Spleen (tissue), 11 donors: ENCODE measurements around the gene BAHD1. TPM values are rescaled to one million over a fixed set of nuclear protein-coding genes. Genes with fewer than 3 reads are reported as not detected.

ENCODE experiments used
- DNase-seq: peaks from one replicate; pipeline ENCODE4 v3.0.0-alpha.2; 2020
- H3K27ac ChIP-seq, 8 donors: fragments of 200-600 bp; sonication (generic) in 7 of 8; 1 replicate in 4 of 8; 2 replicates in 4 of 8; pipeline versions ENCODE4 v1.5.0 to v1.8.0; 2016 to 2021; ENCODE audit warnings: inconsistent platforms in 4 of 8, mild to moderate bottlenecking in 4 of 8, moderate library complexity in 1 of 8
- H3K27me3 ChIP-seq, 7 donors: fragments of 200-600 bp; sonication (generic) in 6 of 7; replicated peaks in 1 of 7; 1 replicate in 4 of 7; 2 replicates in 3 of 7; pipeline versions ENCODE4 v1.5.0 to v1.8.0; 2016 to 2021; ENCODE audit warnings: inconsistent platforms in 3 of 7, mild to moderate bottlenecking in 1 of 7
- H3K36me3 ChIP-seq, 6 donors: fragments of 200-600 bp; sonication (generic) in 5 of 6; 1 replicate in 4 of 6; 2 replicates in 2 of 6; pipeline versions ENCODE4 v1.5.0 to v1.8.0; 2016 to 2021; ENCODE audit warnings: inconsistent platforms in 2 of 6
- H3K4me1 ChIP-seq, 6 donors: fragments of 200-600 bp; sonication (generic) in 5 of 6; 1 replicate in 3 of 6; 2 replicates in 3 of 6; pipeline versions ENCODE4 v1.5.0 to v1.8.0; 2016 to 2021; ENCODE audit warnings: inconsistent platforms in 3 of 6
- H3K4me3 ChIP-seq, 8 donors: fragments of 200-600 bp; sonication (generic) in 7 of 8; 1 replicate in 4 of 8; 2 replicates in 4 of 8; pipeline versions ENCODE4 v1.5.0 to v1.8.0; 2016 to 2021; ENCODE audit warnings: inconsistent platforms in 4 of 8, mild to moderate bottlenecking in 4 of 8, moderate library complexity in 2 of 8
- H3K9me3 ChIP-seq, 8 donors: fragments of 200-600 bp; sonication (generic) in 7 of 8; 1 replicate in 4 of 8; 2 replicates in 4 of 8; pipeline versions ENCODE4 v1.5.0 to v1.8.0; 2016 to 2021; ENCODE audit warnings: inconsistent platforms in 4 of 8
- CTCF ChIP-seq, 11 experiments: fragments of 200-600 bp in 7 of 11; fragments of 450-650 bp in 4 of 11; sonication (generic) in 4 of 11; IDR thresholded peaks in 8 of 11; conservative IDR thresholded peaks in 3 of 11; 1 replicate in 7 of 11; 2 replicates in 4 of 11; pipeline versions ENCODE4 v1.4.0 to v1.8.0; 2016 to 2021; ENCODE audit warnings: antibody characterized with exemption in 11 of 11, inconsistent platforms in 4 of 11, mild to moderate bottlenecking in 1 of 11
- POLR2A ChIP-seq, 3 donors: fragments of 450-650 bp; IDR thresholded peaks; one replicate each; pipeline ENCODE4 v1.5.1; 2017; ENCODE audit warnings: antibody characterized with exemption in 3 of 3, mild to moderate bottlenecking in 1 of 3
- POLR2AphosphoS5 ChIP-seq, 3 donors: sonication (generic); formaldehyde crosslinking; IDR thresholded peaks; one replicate each; pipeline ENCODE4 v1.5.1; 2017; ENCODE audit warnings: antibody characterized with exemption in 3 of 3
- WGBS, 5 donors: extraction: QIAGEN DNeasy Blood & Tissue Kit in 3 of 5; methylation state at CpG; one replicate each; pipeline versions ENCODE4 v1.1.5 to v1.1.7; 2013 to 2018; 5-methylcytosine and 5-hydroxymethylcytosine counted together
- intact Hi-C: fragments of 100-400 bp; cut with DNase I; formaldehyde crosslinking; loops from one replicate; pipeline ENCODE4 v1.15.0; 2023; ENCODE audit warnings: low total_unique reads
- polyA plus RNA-seq, 3 donors: library from polyadenylated mRNA; stranded (reverse); fragments of 200-250 nt; gene quantifications; one replicate each; pipeline ENCODE4 v1.2.1, GENCODE V29; 2013
- total RNA-seq, 7 donors: library from RNA; depleted of rRNA in 3 of 7; stranded (reverse); fragments of >200 nt in 3 of 7; fragmentation: NEBNext Ultra II Directional in 4 of 7; extraction: Animal tissue kit (Norgen Biotek cat#: 25700) in 4 of 7; gene quantifications; one replicate each; pipeline versions ENCODE4 v1.1.0 to v1.2.1, GENCODE V29; 2016 to 2021
- donor health status: healthy with polysubstance abuse.
- donor health status: DM: no; HTN: no; CAD: no; lungs with moderate emphysema.
- donor health status: DM: no; HTN: no; CAD: no.
- donor health status: Bipolar disorder and iron deficiency.
- donor health status: healthy.
- donor health status: DM: no; HTN: no; CAD: no.
- donor health status: DM: yes; HTN: yes; CAD: no.

The BAHD1 gene
- total and polyA plus RNA-seq, 10 donors = 7.4 to 27.0 (median 20.2) TPM

- Histone ChIP-seq H3K36me3 (peaks cover 0 to 33% (median 23%) of the 10 kb centered on the region in 6 donors), H3K27me3 (no peaks in the 10 kb centered on the region), H3K9me3 (no peaks in the 10 kb centered on the region), H3K4me1 (peaks cover 11 to 24% (median 21%) of the 10 kb centered on the region in 6 donors), H3K4me3 (no peak overlapping the region), H3K27ac (no peak overlapping the region)
- TF ChIP-seq POLR2A (IDR thresholded peaks at IDR 0.05) (no peak), POLR2AphosphoS5 (IDR thresholded peaks at IDR 0.05) (peak; percentile 76 to 88 (median 80)), CTCF (IDR thresholded peaks at IDR 0.05 in 8 of 11, conservative IDR thresholded peaks at IDR 0.05 in 3 of 11) (peak; percentile 86 to 97 (median 93))
- DNase-seq = peak; percentile 96
- WGBS, 5 donors = 17 to 25% (median 20%) methylated on average over 20 to 31 of the region's 31 CpGs
- intact Hi-C loops = loop anchor here (5.0 kb wide), 3 partner anchors 79 to 144 kb away; partner anchors contain the start of genes CCDC9B and INAFM2
Observed at GRCh38 chr15:40421246-40422157, 19.3 kb upstream of the BAHD1 start.

GRCh38 chr15:40424483-40425115, 16.2 kb upstream of the BAHD1 start:
- Histone ChIP-seq H3K27me3 (no peaks in the 10 kb centered on the region), H3K27ac (no peak overlapping the region), H3K36me3 (peaks cover 0 to 13% (median 1%) of the 10 kb centered on the region in 6 donors), H3K4me1 (peaks cover 11 to 28% (median 21%) of the 10 kb centered on the region in 6 donors), H3K4me3 (no peak overlapping the region), H3K9me3 (no peaks in the 10 kb centered on the region)
- TF ChIP-seq CTCF (IDR thresholded peaks at IDR 0.05 in 8 of 11, conservative IDR thresholded peaks at IDR 0.05 in 3 of 11) (no peak), POLR2AphosphoS5 (IDR thresholded peaks at IDR 0.05) (no peak), POLR2A (IDR thresholded peaks at IDR 0.05) (no peak)
- no peak for DNase-seq
- WGBS, 5 donors = 88 to 96% (median 91%) methylated on average over 5 to 6 of the region's 6 CpGs
- intact Hi-C loops = loop anchor here (5.0 kb wide), 3 partner anchors 82 to 147 kb away; partner anchors contain the start of genes CCDC9B and INAFM2

GRCh38 chr15:40425681-40426080, 15.1 kb upstream of the BAHD1 start:
- no peaks in the 10 kb centered on the region for H3K27me3 ChIP-seq
- intact Hi-C loops = no loop called here
- WGBS, 5 donors = 85 to 96% (median 91%) methylated on average over 5 of the region's 5 CpGs

More at GRCh38 chr15:40425681-40426080, 15.1 kb upstream of the BAHD1 start:
- H3K27ac ChIP-seq = no peak overlapping the region
- DNase-seq = no peak
- TF ChIP-seq POLR2A (IDR thresholded peaks at IDR 0.05) (no peak), CTCF (IDR thresholded peaks at IDR 0.05 in 8 of 11, conservative IDR thresholded peaks at IDR 0.05 in 3 of 11) (no peak), POLR2AphosphoS5 (IDR thresholded peaks at IDR 0.05) (no peak)
- H3K4me1 ChIP-seq = peaks cover 11 to 20% (median 15%) of the 10 kb centered on the region in 6 donors
- peaks cover 0 to 13% (median 0%) of the 10 kb centered on the region in 6 donors for H3K36me3 ChIP-seq
- H3K4me3 ChIP-seq = no peak overlapping the region
- no peaks in the 10 kb centered on the region for H3K9me3 ChIP-seq
